ENCODE measurements around the gene ATP5PO.
A peak's percentile ranks its signal among the peaks of the same experiment; 100 is the strongest.
"Not testable (repeated sequence)": the region's sequence is repeated elsewhere in the genome, so short reads cannot be mapped to it uniquely, and the experiment has no call there.

Gene ATP5PO

DNA sequence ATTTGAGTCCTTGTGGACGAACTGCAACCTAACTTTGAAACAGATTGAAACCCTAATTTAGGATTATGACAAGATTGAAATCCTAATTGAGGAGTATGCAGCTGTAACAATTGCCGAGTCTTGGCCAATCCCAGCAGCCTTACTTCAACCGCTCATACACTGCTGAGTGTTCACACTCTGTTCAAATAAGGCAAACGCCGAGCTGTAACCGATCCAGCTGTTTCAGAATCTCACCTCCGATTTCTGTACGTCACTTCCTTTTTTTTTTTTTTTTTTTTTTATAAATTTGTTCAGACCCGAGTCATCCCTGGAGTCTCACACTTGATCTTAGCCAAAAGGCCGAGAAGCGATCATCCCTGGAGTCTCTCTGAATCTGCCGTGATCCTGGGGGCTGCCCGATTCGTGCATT is 22.3 kb upstream of the ATP5PO start:
- no peaks in the 10 kb centered on the region for H3K9me3 ChIP-seq (ENCODE audit: control insufficient read depth, insufficient read depth, low read length)
- no peak overlapping the region for H3K4me3 ChIP-seq (ENCODE audit: low read depth, low read length)
- H3K9ac ChIP-seq (ENCODE audit: low read depth, low read length): no peak overlapping the region
- no peaks in the 10 kb centered on the region for H3K27me3 ChIP-seq (ENCODE audit: control insufficient read depth, insufficient read depth, low read length)
- no peaks in the 10 kb centered on the region for H3K36me3 ChIP-seq (ENCODE audit: control insufficient read depth, insufficient read depth, low read length)
- H3K4me1 ChIP-seq (ENCODE audit: control insufficient read depth, insufficient read depth, low read length): peaks cover 14% of the 10 kb centered on the region

DNA sequence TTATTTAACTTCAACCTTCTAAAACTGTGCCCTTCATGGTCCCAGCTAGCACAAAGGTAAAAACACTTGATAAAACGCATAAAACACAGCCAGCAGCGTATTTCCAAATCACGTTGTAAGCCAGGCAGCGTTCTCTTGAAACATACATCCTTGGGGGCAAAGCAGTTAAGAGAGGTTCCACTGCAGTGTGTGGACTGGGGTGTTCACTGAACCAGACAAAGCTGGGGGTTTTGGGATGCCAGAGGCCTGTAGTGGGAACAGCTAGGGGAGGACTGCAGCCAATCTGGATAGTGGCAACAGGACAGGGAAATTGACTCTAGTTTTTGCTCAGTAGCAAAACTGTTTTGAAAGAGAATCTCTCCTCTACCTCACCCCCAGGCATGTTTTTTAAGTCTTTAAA is 21.5 kb upstream of the ATP5PO start:
- Histone ChIP-seq H3K27me3 (ENCODE audit: control insufficient read depth, insufficient read depth, low read length) (no peaks in the 10 kb centered on the region), H3K36me3 (ENCODE audit: control insufficient read depth, insufficient read depth, low read length) (no peaks in the 10 kb centered on the region), H3K4me3 (ENCODE audit: low read depth, low read length) (no peak overlapping the region), H3K9ac (ENCODE audit: low read depth, low read length) (no peak overlapping the region), H3K4me1 (ENCODE audit: control insufficient read depth, insufficient read depth, low read length) (peaks cover 10% of the 10 kb centered on the region), H3K9me3 (ENCODE audit: control insufficient read depth, insufficient read depth, low read length) (no peaks in the 10 kb centered on the region)

GRCh38 chr21:33936301-33937038 is 20.9 kb upstream of the ATP5PO start:
- H3K4me3 ChIP-seq (ENCODE audit: low read depth, low read length): no peak overlapping the region
- H3K36me3 ChIP-seq (ENCODE audit: control insufficient read depth, insufficient read depth, low read length): no peaks in the 10 kb centered on the region
- no peaks in the 10 kb centered on the region for H3K27me3 ChIP-seq (ENCODE audit: control insufficient read depth, insufficient read depth, low read length)
- H3K9ac ChIP-seq (ENCODE audit: low read depth, low read length): no peak overlapping the region
- H3K9me3 ChIP-seq (ENCODE audit: control insufficient read depth, insufficient read depth, low read length): no peaks in the 10 kb centered on the region
- H3K4me1 ChIP-seq (ENCODE audit: control insufficient read depth, insufficient read depth, low read length): peaks cover 7% of the 10 kb centered on the region

GRCh38 chr21:33932731-33933130 is 17.1 kb upstream of the ATP5PO start:
- H3K4me1 ChIP-seq (ENCODE audit: control insufficient read depth, insufficient read depth, low read length): peaks cover 7% of the 10 kb centered on the region
- peak overlapping the region; percentile 75 for H3K4me3 ChIP-seq (ENCODE audit: low read depth, low read length)
- H3K27me3 ChIP-seq (ENCODE audit: control insufficient read depth, insufficient read depth, low read length): no peaks in the 10 kb centered on the region
- no peak overlapping the region for H3K9ac ChIP-seq (ENCODE audit: low read depth, low read length)
- no peaks in the 10 kb centered on the region for H3K9me3 ChIP-seq (ENCODE audit: control insufficient read depth, insufficient read depth, low read length)
- no peaks in the 10 kb centered on the region for H3K36me3 ChIP-seq (ENCODE audit: control insufficient read depth, insufficient read depth, low read length)

- H3K4me1 ChIP-seq (ENCODE audit: control insufficient read depth, insufficient read depth, low read length): peaks cover 7% of the 10 kb centered on the region
- H3K36me3 ChIP-seq (ENCODE audit: control insufficient read depth, insufficient read depth, low read length): no peaks in the 10 kb centered on the region
- peak overlapping the region; percentile 90 for H3K9ac ChIP-seq (ENCODE audit: low read depth, low read length)
- peak overlapping the region; percentile 75 for H3K4me3 ChIP-seq (ENCODE audit: low read depth, low read length)
- no peaks in the 10 kb centered on the region for H3K9me3 ChIP-seq (ENCODE audit: control insufficient read depth, insufficient read depth, low read length)
- no peaks in the 10 kb centered on the region for H3K27me3 ChIP-seq (ENCODE audit: control insufficient read depth, insufficient read depth, low read length)
These were observed 16.3 kb upstream of the ATP5PO start for GRCh38 chr21:33931799-33932390.

DNA sequence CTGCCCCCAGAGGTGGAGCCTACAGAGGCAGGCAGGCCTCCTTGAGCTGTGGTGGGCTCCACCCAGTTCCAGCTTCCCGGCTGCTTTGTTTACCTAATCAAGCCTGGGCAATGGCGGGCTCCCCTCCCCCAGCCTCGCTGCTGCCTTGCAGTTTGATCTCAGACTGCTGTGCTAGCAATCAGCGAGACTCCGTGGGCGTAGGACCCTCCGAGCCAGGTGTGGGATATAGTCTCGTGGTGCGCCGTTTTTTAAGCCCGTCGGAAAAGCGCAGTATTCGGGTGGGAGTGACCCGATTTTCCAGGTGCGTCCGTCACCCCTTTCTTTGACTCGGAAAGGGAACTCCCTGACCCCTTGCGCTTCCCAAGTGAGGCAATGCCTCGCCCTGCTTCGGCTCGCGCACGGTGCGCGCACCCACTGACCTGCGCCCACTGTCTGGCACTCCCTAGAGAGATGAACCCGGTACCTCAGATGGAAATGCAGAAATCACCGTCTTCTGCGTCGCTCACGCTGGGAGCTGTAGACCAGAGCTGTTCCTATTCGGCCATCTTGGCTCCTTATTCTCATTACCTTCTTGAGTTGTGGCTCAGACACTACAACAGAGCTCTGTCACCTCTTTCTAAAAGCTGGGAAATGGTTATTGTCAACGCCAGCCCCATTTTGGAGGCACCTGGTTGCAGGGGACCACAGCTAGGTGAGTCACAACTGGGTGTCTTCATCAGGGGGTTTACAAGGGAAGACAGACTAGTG is 15.6 kb upstream of the ATP5PO start:
- peak overlapping the region; percentile 75 for H3K4me3 ChIP-seq (ENCODE audit: low read depth, low read length)
- H3K27me3 ChIP-seq (ENCODE audit: control insufficient read depth, insufficient read depth, low read length); H3K36me3 ChIP-seq (ENCODE audit: control insufficient read depth, insufficient read depth, low read length); H3K4me1 ChIP-seq (ENCODE audit: control insufficient read depth, insufficient read depth, low read length); H3K9me3 ChIP-seq (ENCODE audit: control insufficient read depth, insufficient read depth, low read length): not testable (repeated sequence)
- peak overlapping the region; percentile 90 for H3K9ac ChIP-seq (ENCODE audit: low read depth, low read length)

GRCh38 chr21:33926248-33926647 is 10.6 kb upstream of the ATP5PO start:
- H3K9me3 ChIP-seq (ENCODE audit: control insufficient read depth, insufficient read depth, low read length); H3K27me3 ChIP-seq (ENCODE audit: control insufficient read depth, insufficient read depth, low read length); H3K9ac ChIP-seq (ENCODE audit: low read depth, low read length); H3K36me3 ChIP-seq (ENCODE audit: control insufficient read depth, insufficient read depth, low read length); H3K4me1 ChIP-seq (ENCODE audit: control insufficient read depth, insufficient read depth, low read length); H3K4me3 ChIP-seq (ENCODE audit: low read depth, low read length): not testable (repeated sequence)

- H3K27me3 ChIP-seq (ENCODE audit: control insufficient read depth, insufficient read depth, low read length): no peaks in the 10 kb centered on the region
- no peaks in the 10 kb centered on the region for H3K36me3 ChIP-seq (ENCODE audit: control insufficient read depth, insufficient read depth, low read length)
- no peaks in the 10 kb centered on the region for H3K4me1 ChIP-seq (ENCODE audit: control insufficient read depth, insufficient read depth, low read length)
- no peak overlapping the region for H3K9ac ChIP-seq (ENCODE audit: low read depth, low read length)
- no peaks in the 10 kb centered on the region for H3K9me3 ChIP-seq (ENCODE audit: control insufficient read depth, insufficient read depth, low read length)
- H3K4me3 ChIP-seq (ENCODE audit: low read depth, low read length): no peak overlapping the region
These were observed 9.1 kb upstream of the ATP5PO start for GRCh38 chr21:33924766-33925100.

DNA sequence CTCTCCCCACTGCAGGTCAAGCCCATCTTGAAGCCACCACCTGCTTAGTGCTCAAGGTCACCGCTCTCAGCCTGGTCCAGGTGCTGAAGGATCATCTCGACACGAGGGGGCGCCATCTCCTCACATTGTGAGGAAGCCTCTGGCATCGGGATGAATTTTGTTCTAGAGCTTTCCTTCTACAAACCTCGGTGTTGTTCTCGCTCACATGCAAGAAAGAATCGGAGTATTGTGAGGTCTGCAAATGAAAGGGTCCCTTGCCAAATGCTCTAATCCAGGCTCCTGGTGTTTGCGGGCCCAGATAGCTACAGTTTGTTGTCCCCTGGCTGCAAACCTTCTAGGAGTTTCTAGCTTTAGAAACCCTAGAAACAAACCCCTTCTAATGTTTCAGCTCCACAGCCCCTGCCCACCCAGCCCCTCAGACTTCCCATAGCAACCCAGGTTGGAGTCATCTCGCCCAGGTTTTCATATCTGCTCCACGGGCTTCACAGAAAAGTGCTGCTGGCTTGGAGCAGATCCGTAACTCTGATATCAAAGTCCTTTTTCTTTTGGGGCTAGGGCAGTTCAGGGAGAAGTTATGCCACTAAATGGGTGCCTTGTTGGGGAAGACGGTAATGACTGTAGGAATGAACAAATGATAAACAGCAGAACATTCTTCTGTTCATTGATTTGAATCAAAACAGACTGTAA is 8.6 kb upstream of the ATP5PO start:
- Histone ChIP-seq H3K4me3 (ENCODE audit: low read depth, low read length) (no peak overlapping the region), H3K4me1 (ENCODE audit: control insufficient read depth, insufficient read depth, low read length) (no peaks in the 10 kb centered on the region), H3K9me3 (ENCODE audit: control insufficient read depth, insufficient read depth, low read length) (no peaks in the 10 kb centered on the region), H3K27me3 (ENCODE audit: control insufficient read depth, insufficient read depth, low read length) (no peaks in the 10 kb centered on the region), H3K36me3 (ENCODE audit: control insufficient read depth, insufficient read depth, low read length) (no peaks in the 10 kb centered on the region), H3K9ac (ENCODE audit: low read depth, low read length) (no peak overlapping the region)

- Histone ChIP-seq H3K36me3 (ENCODE audit: control insufficient read depth, insufficient read depth, low read length) (no peaks in the 10 kb centered on the region), H3K4me1 (ENCODE audit: control insufficient read depth, insufficient read depth, low read length) (peaks cover 3% of the 10 kb centered on the region), H3K9me3 (ENCODE audit: control insufficient read depth, insufficient read depth, low read length) (no peaks in the 10 kb centered on the region), H3K4me3 (ENCODE audit: low read depth, low read length) (no peak overlapping the region), H3K27me3 (ENCODE audit: control insufficient read depth, insufficient read depth, low read length) (no peaks in the 10 kb centered on the region), H3K9ac (ENCODE audit: low read depth, low read length) (no peak overlapping the region)
These were observed 1.8 kb upstream of the ATP5PO start for GRCh38 chr21:33917421-33917820.

DNA sequence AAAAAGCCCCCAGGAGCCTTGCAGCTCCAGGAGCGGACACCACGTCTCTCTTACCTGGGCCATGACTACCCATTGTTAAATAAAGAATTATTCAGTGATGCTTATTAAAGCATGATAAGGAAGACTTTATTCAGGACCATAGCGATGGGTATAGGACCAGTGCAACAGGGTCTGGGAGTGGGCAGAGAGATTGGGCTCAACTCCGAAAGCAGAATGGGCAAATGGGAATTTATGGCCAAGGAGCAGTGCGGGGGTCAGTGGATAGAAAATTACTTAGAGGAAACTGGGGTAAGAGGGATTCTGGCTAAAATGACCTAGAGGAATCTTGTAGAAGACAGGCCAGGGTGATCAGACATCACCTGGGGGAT is 580 bp upstream of the ATP5PO start:
- Histone ChIP-seq H3K9ac (ENCODE audit: low read depth, low read length) (no peak overlapping the region), H3K4me1 (ENCODE audit: control insufficient read depth, insufficient read depth, low read length) (peaks cover 3% of the 10 kb centered on the region), H3K27me3 (ENCODE audit: control insufficient read depth, insufficient read depth, low read length) (no peaks in the 10 kb centered on the region), H3K36me3 (ENCODE audit: control insufficient read depth, insufficient read depth, low read length) (peaks cover 3% of the 10 kb centered on the region), H3K9me3 (ENCODE audit: control insufficient read depth, insufficient read depth, low read length) (no peaks in the 10 kb centered on the region), H3K4me3 (ENCODE audit: low read depth, low read length) (peak overlapping the region; percentile 100)
